ENCODE data around the gene PLEKHA3.

The PLEKHA3 gene

GRCh38 chr2:178531168-178531567 is 50.9 kb downstream of the PLEKHA3 start:
- TF ChIP-seq CTCF (IDR thresholded peaks at IDR 0.05) = no peak
- H3K27me3 ChIP-seq = no peaks in the 10 kb centered on the region
- no peaks in the 10 kb centered on the region for H3K4me1 ChIP-seq
- DNase-seq = no peak
- H3K27ac ChIP-seq = no peak overlapping the region
- intact Hi-C loops (cut with DNase I; ENCODE audit: low total_unique reads) = no loop called here
- H3K36me3 ChIP-seq = peaks cover 27 to 50% (median 33%) of the 10 kb centered on the region in 3 donors
- H3K9me3 ChIP-seq = no peaks in the 10 kb centered on the region
- no peak overlapping the region for H3K4me3 ChIP-seq

- no peaks in the 10 kb centered on the region for H3K9me3 ChIP-seq
- no peak for DNase-seq
- no peak overlapping the region for H3K27ac ChIP-seq
- H3K4me1 ChIP-seq = no peaks in the 10 kb centered on the region
- no peak overlapping the region for H3K4me3 ChIP-seq
- H3K27me3 ChIP-seq = no peaks in the 10 kb centered on the region
- no peak for TF ChIP-seq CTCF (IDR thresholded peaks at IDR 0.05)
- intact Hi-C loops (cut with DNase I; ENCODE audit: low total_unique reads) = no loop called here
- peaks cover 54 to 83% (median 66%) of the 10 kb centered on the region in 3 donors for H3K36me3 ChIP-seq
Observed at GRCh38 chr2:178536037-178536436, 55.8 kb downstream of the PLEKHA3 start.

GRCh38 chr2:178542161-178542560 is 61.9 kb downstream of the PLEKHA3 start:
- Histone ChIP-seq H3K36me3 (peaks cover 51 to 79% (median 77%) of the 10 kb centered on the region in 3 donors), H3K9me3 (no peaks in the 10 kb centered on the region), H3K4me3 (no peak overlapping the region), H3K4me1 (no peaks in the 10 kb centered on the region), H3K27me3 (no peaks in the 10 kb centered on the region), H3K27ac (no peak overlapping the region)
- TF ChIP-seq CTCF (IDR thresholded peaks at IDR 0.05) = no peak
- intact Hi-C loops (cut with DNase I; ENCODE audit: low total_unique reads) = no loop called here
- no peak for DNase-seq

- H3K36me3 ChIP-seq = peaks cover 51 to 77% (median 76%) of the 10 kb centered on the region in 3 donors
- no peak for TF ChIP-seq CTCF (IDR thresholded peaks at IDR 0.05)
- no peak overlapping the region for H3K4me3 ChIP-seq
- H3K9me3 ChIP-seq = no peaks in the 10 kb centered on the region
- no peaks in the 10 kb centered on the region for H3K27me3 ChIP-seq
- no peaks in the 10 kb centered on the region for H3K4me1 ChIP-seq
- intact Hi-C loops (cut with DNase I; ENCODE audit: low total_unique reads) = no loop called here
- DNase-seq = no peak
- no peak overlapping the region for H3K27ac ChIP-seq
Observed at GRCh38 chr2:178542569-178542968, 62.3 kb downstream of the PLEKHA3 start.

- no peaks in the 10 kb centered on the region for H3K27me3 ChIP-seq
- no peak overlapping the region for H3K4me3 ChIP-seq
- peaks cover 27 to 40% (median 36%) of the 10 kb centered on the region in 3 donors for H3K36me3 ChIP-seq
- no peaks in the 10 kb centered on the region for H3K4me1 ChIP-seq
- H3K9me3 ChIP-seq = no peaks in the 10 kb centered on the region
- intact Hi-C loops (cut with DNase I; ENCODE audit: low total_unique reads) = no loop called here
- no peak overlapping the region for H3K27ac ChIP-seq
- TF ChIP-seq CTCF (IDR thresholded peaks at IDR 0.05) = no peak
- no peak for DNase-seq
Observed at GRCh38 chr2:178550352-178550751, 70.1 kb downstream of the PLEKHA3 start.

GRCh38 chr2:178553047-178553446 is 72.8 kb downstream of the PLEKHA3 start:
- intact Hi-C loops (cut with DNase I; ENCODE audit: low total_unique reads) = no loop called here
- Histone ChIP-seq H3K27me3 (no peaks in the 10 kb centered on the region), H3K9me3 (no peaks in the 10 kb centered on the region), H3K4me3 (no peak overlapping the region), H3K4me1 (no peaks in the 10 kb centered on the region), H3K27ac (no peak overlapping the region), H3K36me3 (peaks cover 16 to 21% (median 17%) of the 10 kb centered on the region in 3 donors)
- no peak for DNase-seq
- TF ChIP-seq CTCF (IDR thresholded peaks at IDR 0.05) = no peak
